Heart right ventricle (tissue), 16 donors: ENCODE measurements around the gene GMDS. TPM values are rescaled to one million over a fixed set of nuclear protein-coding genes. Genes with fewer than 3 reads are reported as not detected.

Experiments used
- ATAC-seq, 8 donors: fragments of 200-7000 bp; cut with Tn5 transposase; one replicate each; pipeline ENCODE4 v1.9.1; 2020; ENCODE audit warnings: mild to moderate bottlenecking in 8 of 8, moderate library complexity in 8 of 8, moderate number of reproducible peaks in 1 of 8
- DNase-seq, 2 donors: peaks; one replicate each; pipeline ENCODE4 v3.0.0-alpha.2; 2020
- H3K27ac ChIP-seq, 10 donors: fragments of 200-600 bp; sonication (generic) in 2 of 10; one replicate each; pipeline versions ENCODE4 v1.5.0 to v1.8.0; 2020 to 2022; ENCODE audit warnings: mild to moderate bottlenecking in 3 of 10
- H3K27me3 ChIP-seq, 7 donors: fragments of 200-600 bp; one replicate each; pipeline ENCODE4 v1.8.0; 2021 to 2022; ENCODE audit warnings: mild to moderate bottlenecking in 2 of 7
- H3K36me3 ChIP-seq, 9 donors: fragments of 200-600 bp; sonication (generic) in 1 of 9; one replicate each; pipeline versions ENCODE4 v1.5.0 to v1.8.0; 2020 to 2022; ENCODE audit warnings: mild to moderate bottlenecking in 2 of 9
- H3K4me1 ChIP-seq, 9 donors: fragments of 200-600 bp; sonication (generic) in 1 of 9; one replicate each; pipeline versions ENCODE4 v1.5.0 to v1.8.0; 2020 to 2022; ENCODE audit warnings: mild to moderate bottlenecking in 4 of 9
- H3K4me3 ChIP-seq, 10 donors: fragments of 200-600 bp; sonication (generic) in 2 of 10; one replicate each; pipeline versions ENCODE4 v1.5.0 to v1.8.0; 2020 to 2022; ENCODE audit warnings: mild to moderate bottlenecking in 7 of 10, moderate library complexity in 2 of 10
- H3K9me3 ChIP-seq, 11 donors: fragments of 200-600 bp in 10 of 11; sonication (generic) in 2 of 11; one replicate each; pipeline versions ENCODE4 v1.5.0 to v1.8.0; 2013 to 2022; ENCODE audit warnings: mild to moderate bottlenecking in 2 of 11, control low read depth in 1 of 11, moderate library complexity in 1 of 11
- CTCF ChIP-seq, 9 donors: fragments of 200-600 bp; sonication (generic) in 2 of 9; IDR thresholded peaks; one replicate each; pipeline versions ENCODE4 v1.5.0 to v1.8.0; 2021 to 2022; ENCODE audit warnings: antibody characterized with exemption in 9 of 9, mild to moderate bottlenecking in 5 of 9, moderate library complexity in 1 of 9
- WGBS, 2 donors: extraction: QIAGEN DNeasy Blood & Tissue Kit; methylation state at CpG; one replicate each; pipeline ENCODE4 v1.1.7; 2013; ENCODE audit warnings: inconsistent platforms in 1 of 2; 5-methylcytosine and 5-hydroxymethylcytosine counted together
- intact Hi-C, 10 donors: fragments of 100-400 bp; cut with DNase I; formaldehyde crosslinking; loops; one replicate each; pipeline versions ENCODE4 v1.11.1 to v1.14.2; 2022
- polyA plus RNA-seq, 2 donors: library from polyadenylated mRNA; stranded (reverse); fragments of 200-250 nt; gene quantifications; one replicate each; pipeline ENCODE4 v1.2.3, GENCODE V29; 2013
- total RNA-seq, 10 donors: library from RNA; stranded (reverse); fragmentation: NEBNext Ultra II Directional in 3 of 10; extraction: Animal tissue kit (Norgen Biotek cat#: 25700) in 3 of 10; gene quantifications; one replicate each; pipeline versions ENCODE4 v1.2.1 to v1.2.4, GENCODE V29; 2021 to 2023
- donor health status: Arrhythmogenic right ventricular cardiomyopathy.
- donor health status: ischemic (EF 13 %, LVEDD 7.1; RV severe dilation, severe dysfunction).
- donor health status: healthy with polysubstance abuse.
- donor health status: DM: no; HTN: yes; CAD: no.
- donor health status: DM: no; HTN: no; CAD: no.
- donor health status: ischemic (EF 25% LVEDD 6.9; RV normal size, moderate dysfunction).
- donor health status: ischemic (EF 25% LVEDD 5.7; RV mildly dilated, moderate dysfunction).
- donor health status: healthy.
- donor health status: DM: yes; HTN: yes; CAD: no.
- donor health status: Ischemic cardiomyopathy.
- donor health status: ischemic (EF 35%, LVEDD 5.7; RV mildly dilated, moderate dysfunction).
- donor health status: nonischemic (EF 11% LVEDD 7.7; RV severe dilation, severe dysfunction).
- donor health status: DM: yes; HTN: yes; CAD: no.
- donor health status: PGD.
- donor health status: ischemic (EF 29% LVEDD 5.4; RV normal size, mild dysfunction).
- donor health status: nonischemic (EF 23%, LVEDD 6.1; RV moderate dilation, normal function).

GMDS gene
- total and polyA plus RNA-seq, 12 donors, result 5.0 to 10.6 (median 6.9) TPM

DNA sequence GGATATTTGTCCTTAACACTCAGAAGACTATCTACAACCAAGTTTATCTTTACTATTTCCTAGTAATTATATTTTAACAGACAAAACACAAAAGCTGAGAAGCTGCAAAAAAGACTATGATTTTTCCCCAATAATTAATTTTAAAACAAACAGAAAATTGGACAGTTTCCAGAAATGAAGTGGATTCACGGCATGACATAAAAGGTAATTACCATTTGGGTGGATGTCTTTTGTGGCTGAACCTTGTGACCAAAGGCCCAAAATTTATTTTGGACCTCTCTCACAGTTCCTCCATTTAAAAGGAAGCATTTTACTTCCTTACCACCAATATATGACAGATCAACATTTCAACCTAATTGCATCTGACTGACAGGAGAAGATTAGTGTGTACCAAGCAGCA, 90.2 kb downstream of the GMDS start:
- peaks cover 0 to 14% (median 4%) of the 10 kb centered on the region in 9 donors for H3K4me1 ChIP-seq
- no peak for TF ChIP-seq CTCF (IDR thresholded peaks at IDR 0.05)
- ATAC-seq, result no peak

GRCh38 chr6:2149361-2150006, 95.9 kb downstream of the GMDS start:
- ATAC-seq (no peak), DNase-seq (no peak)
- H3K4me3 ChIP-seq, result no peak overlapping the region
- WGBS, 2 donors, result 92 to 95% methylated on average over 9 of the region's 9 CpGs
- H3K27me3 ChIP-seq, result no peaks in the 10 kb centered on the region
- intact Hi-C loops, result no loop called here
- H3K9me3 ChIP-seq, result no peaks in the 10 kb centered on the region
- H3K36me3 ChIP-seq, result no peaks in the 10 kb centered on the region
- H3K27ac ChIP-seq, result no peak overlapping the region
- TF ChIP-seq CTCF (IDR thresholded peaks at IDR 0.05), result no peak
- H3K4me1 ChIP-seq, result no peaks in the 10 kb centered on the region

More for the DNA sequence above, 90.2 kb downstream of the GMDS start:
- H3K27ac ChIP-seq, result no peak overlapping the region
- H3K4me3 ChIP-seq, result no peak overlapping the region
- H3K36me3 ChIP-seq, result no peaks in the 10 kb centered on the region
- intact Hi-C loops, result no loop called here
- DNase-seq, result no peak
- H3K9me3 ChIP-seq, result no peaks in the 10 kb centered on the region
- WGBS, 2 donors, result 71 to 80% methylated on average over 1 of the region's 1 CpG
- H3K27me3 ChIP-seq, result no peaks in the 10 kb centered on the region

DNA sequence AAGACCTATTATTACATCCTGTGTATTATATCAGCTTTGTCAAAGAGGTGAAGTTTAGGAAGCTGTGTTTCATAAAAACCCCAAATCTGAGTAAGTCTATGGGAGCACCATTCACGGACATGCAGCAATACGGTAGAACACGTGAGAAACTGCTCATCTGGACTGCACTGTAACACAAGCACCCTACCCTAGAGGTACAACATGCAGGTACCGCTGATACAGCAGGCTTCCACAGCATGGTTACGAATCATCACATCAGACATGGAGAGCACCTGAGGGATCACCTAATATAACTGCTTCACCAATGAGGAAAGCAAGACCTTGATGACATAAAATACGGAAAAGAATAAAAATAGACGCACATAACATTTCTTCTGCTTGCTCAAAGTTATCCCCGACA, 96.7 kb downstream of the GMDS start:
- Histone ChIP-seq H3K4me3 (no peak overlapping the region), H3K4me1 (no peaks in the 10 kb centered on the region), H3K9me3 (no peaks in the 10 kb centered on the region), H3K27me3 (no peaks in the 10 kb centered on the region), H3K36me3 (no peaks in the 10 kb centered on the region), H3K27ac (no peak overlapping the region)
- ATAC-seq, result no peak
- WGBS, 2 donors, result 98 to 99% methylated on average over 8 of the region's 8 CpGs
- intact Hi-C loops, result no loop called here
- DNase-seq, result no peak
- no peak for TF ChIP-seq CTCF (IDR thresholded peaks at IDR 0.05)

- no peaks in the 10 kb centered on the region for H3K27me3 ChIP-seq
- H3K9me3 ChIP-seq, result no peaks in the 10 kb centered on the region
- ATAC-seq, result no peak
- no peak overlapping the region for H3K4me3 ChIP-seq
- no peaks in the 10 kb centered on the region for H3K36me3 ChIP-seq
- no peak for TF ChIP-seq CTCF (IDR thresholded peaks at IDR 0.05)
- no peaks in the 10 kb centered on the region for H3K4me1 ChIP-seq
- intact Hi-C loops, result no loop called here
- no peak overlapping the region for H3K27ac ChIP-seq
- 74 to 76% methylated on average over 6 of the region's 6 CpGs for WGBS, 2 donors
- DNase-seq, result no peak
Observed at GRCh38 chr6:2147766-2148448, 97.5 kb downstream of the GMDS start.
